ENCODE data around the gene CHST11. TPM values are rescaled to one million over a fixed set of nuclear protein-coding genes. Genes with fewer than 3 reads are reported as not detected.

CHST11 gene
- total RNA-seq, 4 donors from 2014 or later, result 2.1 to 7.3 (median 4.9) TPM

DNA sequence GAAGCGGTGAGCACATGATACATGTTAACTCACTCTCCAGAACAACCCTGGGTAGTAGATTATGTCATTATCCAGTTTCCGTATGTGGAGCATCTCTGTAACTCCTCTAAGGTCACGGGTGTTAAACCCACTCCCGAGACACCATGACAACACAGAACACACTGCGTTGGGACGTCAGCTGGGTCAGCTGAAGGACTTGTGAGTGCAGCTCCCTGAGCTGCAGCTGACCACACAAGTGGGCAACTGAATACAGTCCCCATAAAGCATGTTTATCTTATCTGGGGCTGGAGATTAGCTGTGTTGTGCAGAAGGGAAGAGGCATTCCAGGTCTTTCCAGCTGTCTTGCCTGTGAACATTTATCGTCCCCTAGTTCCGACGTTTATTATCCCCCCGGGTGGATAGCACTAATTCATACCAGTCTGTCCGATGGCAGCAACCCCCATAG is 211.5 kb downstream of the CHST11 start:
- WGBS, 2 donors, result 34 to 54% methylated on average over 11 of the region's 11 CpGs
- intact Hi-C loops (cut with DNase I; ENCODE audit: low total_unique reads), result no loop called here
- no peak overlapping the region for H3K4me3 ChIP-seq (ENCODE audit: low read depth, poor library complexity, severe bottlenecking)
- DNase-seq (ENCODE audit: low spot score in 2 of 2), result no peak
- TF ChIP-seq POLR2A (IDR thresholded peaks at IDR 0.05) (no peak), CTCF (IDR thresholded peaks at IDR 0.05) (no peak)

GRCh38 chr12:104669089-104669721 is 212.5 kb downstream of the CHST11 start:
- DNase-seq (ENCODE audit: low spot score in 2 of 2), result no peak
- 29 to 31% methylated on average over 19 of the region's 19 CpGs for WGBS, 2 donors
- intact Hi-C loops (cut with DNase I; ENCODE audit: low total_unique reads), result no loop called here
- no peak overlapping the region for H3K4me3 ChIP-seq (ENCODE audit: low read depth, poor library complexity, severe bottlenecking)
- TF ChIP-seq POLR2A (IDR thresholded peaks at IDR 0.05), result no peak
- TF ChIP-seq CTCF (IDR thresholded peaks at IDR 0.05), result no peak

- intact Hi-C loops (cut with DNase I; ENCODE audit: low total_unique reads), result no loop called here
- no peak for DNase-seq (ENCODE audit: low spot score in 2 of 2)
- 76 to 78% methylated on average over 6 of the region's 6 CpGs for WGBS, 2 donors
- H3K4me3 ChIP-seq (ENCODE audit: low read depth, poor library complexity, severe bottlenecking), result no peak overlapping the region
- no peak for TF ChIP-seq POLR2A (IDR thresholded peaks at IDR 0.05)
- no peak for TF ChIP-seq CTCF (IDR thresholded peaks at IDR 0.05)
These were observed 213.1 kb downstream of the CHST11 start for GRCh38 chr12:104669851-104670337.

GRCh38 chr12:104670439-104671408 is 214.0 kb downstream of the CHST11 start:
- peak in 1 of 2 donors; percentile 42 for DNase-seq (ENCODE audit: low spot score in 2 of 2)
- H3K4me3 ChIP-seq (ENCODE audit: low read depth, poor library complexity, severe bottlenecking), result no peak overlapping the region
- intact Hi-C loops (cut with DNase I; ENCODE audit: low total_unique reads), result no loop called here
- peak in 1 of 3 donors; percentile 44 for TF ChIP-seq CTCF (IDR thresholded peaks at IDR 0.05)
- no peak for TF ChIP-seq POLR2A (IDR thresholded peaks at IDR 0.05)
- WGBS, 2 donors, result 55 to 62% methylated on average over 6 of the region's 6 CpGs

GRCh38 chr12:104671409-104672095 is 214.8 kb downstream of the CHST11 start:
- H3K4me3 ChIP-seq (ENCODE audit: low read depth, poor library complexity, severe bottlenecking), result no peak overlapping the region
- DNase-seq (ENCODE audit: low spot score in 2 of 2), result peak; percentile 88 to 97
- WGBS, 2 donors, result 56 to 59% methylated on average over 12 of the region's 12 CpGs
- TF ChIP-seq CTCF (IDR thresholded peaks at IDR 0.05) (no peak), POLR2A (IDR thresholded peaks at IDR 0.05) (no peak)
- intact Hi-C loops (cut with DNase I; ENCODE audit: low total_unique reads), result no loop called here
